IMR-90 (cell line): Measurements from ENCODE around the gene LYSMD2. TPM values are rescaled to one million over a fixed set of nuclear protein-coding genes. Genes with fewer than 3 reads are reported as not detected.

Experiments used
- ATAC-seq: fragments of 200-7000 bp; cut with Tn5 transposase; 2 replicates; pipeline ENCODE4 v1.9.1; 2020; ENCODE audit warnings: low read depth, mild to moderate bottlenecking, moderate library complexity
- BruUV-seq: library from RNA; stranded (reverse); fragments of 400-500 nt; replicated peaks from 2 replicates; lab custom pipeline; 2021; lab: Mats Ljungman, UMichigan
- CTCF ChIA-PET: fragments of 300-600 bp; formaldehyde crosslinking; extraction: SDS; loops from one replicate; lab custom pipeline; 2021; ENCODE audit warnings: antibody characterized with exemption; lab: Yijun Ruan, JAX
- POLR2A ChIA-PET: fragments of 300-600 bp; sonication (Branson Sonifier 250); formaldehyde crosslinking; loops from one replicate; lab custom pipeline; 2022; ENCODE audit warnings: antibody characterized with exemption; ENCODE audit not compliant: unreplicated experiment; lab: Charles Lee
- DNase-seq: peaks from one replicate; pipeline ENCODE4 v3.0.0; 2013
- H2AFZ ChIP-seq: replicated peaks from 2 replicates; pipeline ENCODE3; 2013; ENCODE audit warnings: low read length, mild to moderate bottlenecking; ENCODE audit not compliant: poor library complexity
- H2AK5ac ChIP-seq: 2 replicates; pipeline ENCODE4 v1.6.1; 2013; ENCODE audit warnings: low read depth, low read length, inconsistent platforms
- H2AK9ac ChIP-seq: replicated peaks from 2 replicates; pipeline ENCODE3; 2013; ENCODE audit warnings: mild to moderate bottlenecking, low read depth, low read length, moderate library complexity; ENCODE audit not compliant: poor library complexity
- H2BK120ac ChIP-seq: 2 replicates; pipeline ENCODE4 v1.6.1; 2013; ENCODE audit warnings: low read depth, low read length, inconsistent platforms
- H2BK15ac ChIP-seq: 3 replicates; pipeline ENCODE4 v1.6.1; 2013; ENCODE audit warnings: low read depth, low read length, inconsistent platforms
- H2BK20ac ChIP-seq: 2 replicates; pipeline ENCODE4 v1.6.1; 2013; ENCODE audit warnings: low read depth, mild to moderate bottlenecking, inconsistent platforms, low read length, moderate library complexity
- H2BK5ac ChIP-seq: 2 replicates; pipeline ENCODE4 v1.6.1; 2013; ENCODE audit warnings: mild to moderate bottlenecking, low read depth, low read length, inconsistent platforms; ENCODE audit not compliant: poor library complexity, severe bottlenecking
- H3K14ac ChIP-seq: replicated peaks from 2 replicates; pipeline ENCODE4 v1.6.1; 2013; ENCODE audit warnings: low read depth, low read length, inconsistent platforms
- H3K18ac ChIP-seq: 2 replicates; pipeline ENCODE4 v1.6.1; 2013; ENCODE audit warnings: low read depth, low read length, control low read depth
- H3K23ac ChIP-seq: 2 replicates; pipeline ENCODE4 v1.6.1; 2013; ENCODE audit warnings: low read depth, low read length, inconsistent platforms
- H3K27ac ChIP-seq: 2 replicates; pipeline ENCODE4 v1.5.1; 2013; ENCODE audit warnings: mild to moderate bottlenecking, control low read depth, low read length; ENCODE audit not compliant: insufficient read depth
- H3K27me3 ChIP-seq: 2 replicates; pipeline ENCODE4 v1.6.1; 2013; ENCODE audit warnings: low read length; ENCODE audit not compliant: control insufficient read depth, insufficient read depth
- H3K36me3 ChIP-seq: 2 replicates; pipeline ENCODE4 v1.6.1; 2013; ENCODE audit warnings: low read length, mixed read lengths; ENCODE audit not compliant: control insufficient read depth, insufficient read depth
- H3K4ac ChIP-seq: 2 replicates; pipeline ENCODE4 v1.6.1; 2013; ENCODE audit warnings: low read depth, low read length, inconsistent platforms
- H3K4me1 ChIP-seq: 2 replicates; pipeline ENCODE4 v1.6.1; 2013; ENCODE audit warnings: low read length, mixed read lengths; ENCODE audit not compliant: control insufficient read depth, insufficient read depth
- H3K4me2 ChIP-seq: 2 replicates; pipeline ENCODE4 v1.6.1; 2013; ENCODE audit warnings: low read depth, mild to moderate bottlenecking, control low read depth, low read length, moderate library complexity
- H3K4me3 ChIP-seq: 2 replicates; pipeline ENCODE4 v1.5.1; 2013; ENCODE audit warnings: low read depth, mild to moderate bottlenecking, control low read depth, low read length, moderate library complexity; ENCODE audit not compliant: insufficient read depth
- H3K56ac ChIP-seq: 2 replicates; pipeline ENCODE4 v1.6.1; 2013; ENCODE audit warnings: low read length, inconsistent platforms; ENCODE audit not compliant: insufficient read depth; ENCODE audit errors: extremely low read depth
- H3K79me1 ChIP-seq, 2 experiments: 2 replicates each; pipeline ENCODE4 v1.6.1; 2013; ENCODE audit warnings: low read length in 2 of 2, inconsistent platforms in 1 of 2, low read depth in 1 of 2
- H3K9ac ChIP-seq: 2 replicates; pipeline ENCODE4 v1.6.1; 2013; ENCODE audit warnings: low read depth, low read length, control low read depth
- H3K9me1 ChIP-seq: 2 replicates; pipeline ENCODE4 v1.6.1; 2013; ENCODE audit warnings: low read length, inconsistent platforms; ENCODE audit not compliant: insufficient read depth
- H3K9me3 ChIP-seq: 2 replicates; pipeline ENCODE4 v1.6.1; 2013; ENCODE audit warnings: low read length; ENCODE audit not compliant: control insufficient read depth, insufficient read depth
- H4K20me1 ChIP-seq: 2 replicates; pipeline ENCODE4 v1.6.1; 2013; ENCODE audit warnings: low read length, inconsistent platforms; ENCODE audit not compliant: insufficient read depth
- H4K5ac ChIP-seq: 2 replicates; pipeline ENCODE4 v1.6.1; 2013; ENCODE audit warnings: mild to moderate bottlenecking, low read depth, low read length, control low read depth
- H4K8ac ChIP-seq, 2 experiments: 2 replicates each; pipeline ENCODE4 v1.6.1; 2013; ENCODE audit warnings: low read depth in 2 of 2, low read length in 2 of 2, control low read depth in 1 of 2, inconsistent platforms in 1 of 2
- H4K91ac ChIP-seq: 2 replicates; pipeline ENCODE4 v1.6.1; 2013; ENCODE audit warnings: low read depth, low read length, inconsistent platforms; ENCODE audit not compliant: insufficient read depth
- BHLHE40 ChIP-seq: fragments of 150-350 bp; IDR thresholded peaks from 2 replicates; pipeline ENCODE4 v1.6.1; 2016; ENCODE audit warnings: mild to moderate bottlenecking, low read depth, low read length
- CHD1 ChIP-seq: IDR thresholded peaks from 2 replicates; pipeline ENCODE4 v1.6.1; 2012; ENCODE audit warnings: low read depth, low read length, improper control_type of control experiment
- FOS ChIP-seq: fragments of 150-350 bp; IDR thresholded peaks from 2 replicates; pipeline ENCODE4 v1.6.1; 2016; ENCODE audit warnings: low read depth, low read length
- MAFK ChIP-seq: IDR thresholded peaks from 2 replicates; pipeline ENCODE4 v1.6.1; 2012; ENCODE audit warnings: low read depth, low read length, improper control_type of control experiment
- MAZ ChIP-seq: IDR thresholded peaks from 2 replicates; pipeline ENCODE4 v1.6.1; 2012; ENCODE audit warnings: low read depth, mild to moderate bottlenecking, low read length, improper control_type of control experiment, moderate library complexity, borderline replicate concordance
- RCOR1 ChIP-seq: IDR thresholded peaks from 2 replicates; pipeline ENCODE4 v1.6.1; 2012; ENCODE audit warnings: mild to moderate bottlenecking, low read length, improper control_type of control experiment; ENCODE audit not compliant: insufficient replicate concordance
- RFX5 ChIP-seq: IDR thresholded peaks from 2 replicates; pipeline ENCODE4 v1.8.0; 2012; ENCODE audit warnings: low read depth, mild to moderate bottlenecking, low read length, moderate library complexity
- SMC3 ChIP-seq: fragments of 150-350 bp; IDR thresholded peaks from 2 replicates; pipeline ENCODE4 v1.6.1; 2016; ENCODE audit warnings: low read depth, mild to moderate bottlenecking, antibody characterized with exemption, low read length, moderate library complexity
- WGBS, 2 experiments: methylation state at CpG; one replicate each; pipeline versions ENCODE4 v1.1.5 to v1.1.7; 2013; ENCODE audit warnings: missing lambda C conversion rate in 2 of 2; ENCODE audit not compliant: insufficient read length in 1 of 2; ENCODE audit errors: extremely low coverage in 2 of 2; 5-methylcytosine and 5-hydroxymethylcytosine counted together
- dilution Hi-C: fragments of 300-500 bp; cut with HindIII; formaldehyde crosslinking; loops from one replicate; pipeline ENCODE4 v1.14.3; 2018; ENCODE audit warnings: low sequenced_read_pairs; ENCODE audit not compliant: unreplicated experiment
- in situ Hi-C: fragments of 300-500 bp; cut with MboI; formaldehyde crosslinking; loops from 3 replicates; pipeline ENCODE4 v1.14.3; 2019; ENCODE audit warnings: low sequenced_read_pairs, inconsistent platforms, mixed read lengths
- intact Hi-C: fragments of 100-400 bp; cut with micrococcal nuclease; formaldehyde crosslinking; loops from 2 replicates; pipeline ENCODE4 v1.10.0; 2022
- polyA plus RNA-seq, 3 experiments: library from polyadenylated mRNA; depleted of rRNA; stranded (reverse); fragments of >200 nt; gene quantifications; 2 replicates each; pipeline ENCODE4 v1.2.3, GENCODE V29; 2012; ENCODE audit warnings: low replicate concordance in 1 of 3
- total RNA-seq: library from RNA; depleted of rRNA; stranded (reverse); fragments of >200 nt; gene quantifications from 2 replicates; pipeline ENCODE4 v1.2.3, GENCODE V29; 2012

The LYSMD2 gene
- total and polyA plus RNA-seq, 2 of the 4 experiments (the other 2 are of a cell fraction) = 5.9 to 6.0 TPM

DNA sequence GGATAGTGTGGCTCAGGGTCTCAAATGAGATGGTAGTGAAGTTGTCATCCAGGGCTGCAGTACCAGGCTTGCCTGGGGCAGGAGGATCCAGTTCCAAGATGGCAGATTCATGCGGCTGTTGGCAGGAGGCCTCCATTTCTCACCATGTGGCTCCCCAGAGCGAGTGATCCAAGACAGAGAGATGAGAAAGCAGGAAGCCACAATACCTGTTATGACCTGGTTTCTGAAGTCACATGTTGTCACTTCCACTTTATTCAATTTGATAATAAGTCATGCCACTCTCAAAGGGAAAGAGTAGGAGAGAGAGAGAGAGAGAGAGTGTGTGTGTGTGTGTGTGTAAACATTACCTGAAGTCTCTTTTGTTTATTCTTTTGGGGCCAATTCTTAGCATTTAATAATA is 44.1 kb upstream of the LYSMD2 start:
- Histone ChIP-seq H2AK5ac (no peak overlapping the region), H4K91ac (no peak overlapping the region), H4K5ac (no peak overlapping the region), H3K23ac (no peak overlapping the region), H2AK9ac (no peak overlapping the region), H3K9me3 (no peaks in the 10 kb centered on the region), H3K4ac (no peak overlapping the region), H2BK120ac (no peak overlapping the region), H3K4me3 (no peak overlapping the region), H3K9me1 (no peaks in the 10 kb centered on the region), H3K4me2 (no peak overlapping the region), H2AFZ (no peak overlapping the region), H2BK5ac (no peak overlapping the region), H3K79me1 (no peaks in the 10 kb centered on the region), H3K9ac (no peak overlapping the region), H4K8ac (no peak overlapping the region), H3K14ac (no peak overlapping the region), H3K18ac (no peak overlapping the region), H3K4me1 (no peaks in the 10 kb centered on the region), H2BK15ac (no peak overlapping the region), H3K27me3 (no peaks in the 10 kb centered on the region), H3K27ac (no peak overlapping the region), H3K56ac (no peak overlapping the region), H4K20me1 (no peaks in the 10 kb centered on the region), H2BK20ac (no peak overlapping the region), H3K36me3 (0 out of 2 replicates have a peak, but pooled peaks cover 2% of the 10 kb centered on the region)
- ChIA-PET CTCF (interaction anchor here (2.4 kb wide), 1 partner anchor 132 kb away, joined by 6 read pairs; no protein-coding TSS in a partner anchor), POLR2A (no interaction called here)
- DNase-seq = no peak
- TF ChIP-seq RFX5 (no peak), MAFK (no peak), CHD1 (no peak), FOS (no peak), SMC3 (no peak), RCOR1 (no peak), BHLHE40 (no peak), MAZ (no peak)
- no CpG with 5 or more reads among the region's 2 CpGs for WGBS, 2 experiments
- dilution Hi-C loops = no loop called here
- no TSS peak for BruUV-seq
- no peak for ATAC-seq
- intact Hi-C loops = loop anchor here (10.0 kb wide), 1 partner anchor 443 kb away; no protein-coding TSS in a partner anchor
- in situ Hi-C loops = no loop called here
